GM19035 (cell line): ENCODE measurements around the gene CLC.
"Not testable (repeated sequence)": the region's sequence is repeated elsewhere in the genome, so short reads cannot be mapped to it uniquely, and the experiment has no call there.

ENCODE experiments used
- ATAC-seq: cut with Tn5 transposase; IDR thresholded peaks from one replicate; pipeline ENCODE4 v1.9.1; 2021; ENCODE audit not compliant: unreplicated experiment

Gene CLC

GRCh38 chr19:39737891-39738290, at the start of gene CLC:
TSS of gene CLC (minus strand) at chr19:39738029. CDS start at chr19:39737952, 77 bp downstream.
- ATAC-seq = no peak

GRCh38 chr19:39780894-39781293, 43.1 kb upstream of the CLC start:
- ATAC-seq = no peak

GRCh38 chr19:39778763-39779162, 40.9 kb upstream of the CLC start, which contains the start of gene LEUTX:
TSS of gene LEUTX (plus strand) at chr19:39778854. CDS start at chr19:39778921, 67 bp downstream.
- no peak for ATAC-seq

GRCh38 chr19:39768786-39769185, 31.0 kb upstream of the CLC start:
- no peak for ATAC-seq

GRCh38 chr19:39768334-39768733, 30.5 kb upstream of the CLC start:
- ATAC-seq = no peak

- ATAC-seq = no peak
Observed at GRCh38 chr19:39765091-39766076, 27.6 kb upstream of the CLC start.

- ATAC-seq = not testable (repeated sequence)
Observed at GRCh38 chr19:39761851-39762250, 24.0 kb upstream of the CLC start.

GRCh38 chr19:39759457-39760184, 21.8 kb upstream of the CLC start:
- ATAC-seq = no peak

GRCh38 chr19:39754971-39755370, 17.1 kb upstream of the CLC start:
- no peak for ATAC-seq

GRCh38 chr19:39754544-39754943, 16.7 kb upstream of the CLC start:
- no peak for ATAC-seq

- ATAC-seq = no peak
Observed at GRCh38 chr19:39752795-39753194, 15.0 kb upstream of the CLC start.

- ATAC-seq = no peak
Observed at GRCh38 chr19:39752390-39752789, 14.6 kb upstream of the CLC start.

- ATAC-seq = no peak
Observed at GRCh38 chr19:39749981-39750380, 12.2 kb upstream of the CLC start.

GRCh38 chr19:39746836-39747529, 9.2 kb upstream of the CLC start:
- ATAC-seq = no peak

- no peak for ATAC-seq
Observed at GRCh38 chr19:39745643-39746042, 7.8 kb upstream of the CLC start.

GRCh38 chr19:39740395-39740794, 2.6 kb upstream of the CLC start:
- no peak for ATAC-seq

GRCh38 chr19:39738814-39739213, 985 bp upstream of the CLC start:
- no peak for ATAC-seq

- ATAC-seq = no peak
Observed at GRCh38 chr19:39737351-39737750, 478 bp downstream of the CLC start.

GRCh38 chr19:39736088-39736487, 1.7 kb downstream of the CLC start:
- no peak for ATAC-seq

GRCh38 chr19:39735688-39736087, 2.1 kb downstream of the CLC start:
- no peak for ATAC-seq

GRCh38 chr19:39733841-39734240, 4.0 kb downstream of the CLC start:
- no peak for ATAC-seq
